GM23338 (cell line): ENCODE measurements around the gene YPEL5. TPM values are rescaled to one million over a fixed set of nuclear protein-coding genes. Genes with fewer than 3 reads are reported as not detected.

Experiments
- ATAC-seq: fragments of 200-7000 bp; cut with Tn5 transposase; 3 replicates; pipeline ENCODE4 v1.9.1; 2020
- DNase-seq: peaks from one replicate; pipeline ENCODE4 v3.0.0-alpha.2; 2015; ENCODE audit warnings: low spot score
- H2AFZ ChIP-seq: fragments of 200-600 bp; sonication (generic); 2 replicates; pipeline ENCODE4 v1.8.0; 2016; ENCODE audit warnings: antibody characterized with exemption, mild to moderate bottlenecking, moderate library complexity
- H3F3A ChIP-seq: fragments of 200-600 bp; sonication (generic); replicated peaks from 2 replicates; pipeline ENCODE4 v1.8.0; 2017; ENCODE audit warnings: antibody characterized with exemption, mixed run types, low read depth
- H3K27ac ChIP-seq: fragments of 200-600 bp; sonication (generic); 2 replicates; pipeline ENCODE4 v1.6.1; 2016; ENCODE audit warnings: low read depth
- H3K27me3 ChIP-seq: fragments of 200-600 bp; sonication (generic); 2 replicates; pipeline ENCODE4 v1.8.0; 2016; ENCODE audit warnings: mild to moderate bottlenecking, mixed run types, moderate library complexity; ENCODE audit not compliant: insufficient read depth
- H3K36me3 ChIP-seq: fragments of 200-600 bp; sonication (generic); 2 replicates; pipeline ENCODE4 v1.8.0; 2016; ENCODE audit warnings: mild to moderate bottlenecking; ENCODE audit not compliant: insufficient read depth
- H3K4me1 ChIP-seq: fragments of 200-600 bp; sonication (generic); 2 replicates; pipeline ENCODE4 v1.8.0; 2016; ENCODE audit warnings: mild to moderate bottlenecking, moderate library complexity; ENCODE audit not compliant: insufficient read depth
- H3K4me2 ChIP-seq: fragments of 200-600 bp; sonication (generic); 2 replicates; pipeline ENCODE4 v1.7.1; 2017; ENCODE audit warnings: mixed run types
- H3K4me3 ChIP-seq: fragments of 200-600 bp; sonication (generic); 2 replicates; pipeline ENCODE4 v1.6.1; 2016; ENCODE audit warnings: mixed run types
- H3K79me2 ChIP-seq: fragments of 200-600 bp; sonication (generic); replicated peaks from 2 replicates; pipeline ENCODE4 v1.8.0; 2017; ENCODE audit warnings: mild to moderate bottlenecking; ENCODE audit not compliant: insufficient read depth
- H3K9me2 ChIP-seq: fragments of 200-600 bp; sonication (generic); 2 replicates; pipeline ENCODE4 v1.8.0; 2017; ENCODE audit not compliant: insufficient read depth
- H4K20me1 ChIP-seq: fragments of 200-600 bp; sonication (generic); replicated peaks from 2 replicates; pipeline ENCODE4 v1.8.0; 2017; ENCODE audit warnings: mild to moderate bottlenecking; ENCODE audit not compliant: insufficient read depth
- H3K27ac Mint-ChIP-seq: 2 replicates; pipeline ENCODE4 v1.8.0; 2020; ENCODE audit warnings: inconsistent platforms, mild to moderate bottlenecking, moderate library complexity, mixed read lengths
- H3K27me3 Mint-ChIP-seq: 3 replicates; pipeline ENCODE4 v1.8.0; 2022; ENCODE audit warnings: low read depth, mild to moderate bottlenecking, moderate library complexity, mixed read lengths, inconsistent platforms; ENCODE audit not compliant: insufficient read depth, poor library complexity
- H3K36me3 Mint-ChIP-seq: 3 replicates; pipeline ENCODE4 v1.8.0; 2021; ENCODE audit warnings: low read depth, mild to moderate bottlenecking, inconsistent platforms, moderate library complexity, mixed read lengths
- H3K4me1 Mint-ChIP-seq: 3 replicates; pipeline ENCODE4 v1.8.0; 2020; ENCODE audit warnings: mild to moderate bottlenecking, inconsistent platforms, mixed read lengths
- H3K4me3 Mint-ChIP-seq: 3 replicates; pipeline ENCODE4 v1.8.0; 2021; ENCODE audit warnings: moderate library complexity, mild to moderate bottlenecking, inconsistent platforms, mixed read lengths
- H3K9me3 Mint-ChIP-seq: 3 replicates; pipeline ENCODE4 v1.8.0; 2020; ENCODE audit warnings: moderate library complexity, mild to moderate bottlenecking, inconsistent platforms, mixed read lengths
- polyA plus RNA-seq: library from polyadenylated mRNA; unstranded; fragments of >200 nt; fragmentation: Nextera tagmentation; extraction: Ambion mirVana; gene quantifications from 2 replicates; pipeline ENCODE4 v1.2.1, GENCODE V29; 2016
- small RNA-seq: library from RNA; depleted of rRNA; stranded (forward); fragments of <200 nt; gene quantifications from one replicate; pipeline ENCODE3, GENCODE V24; 2014; ENCODE audit warnings: low replicate concordance
- total RNA-seq: library from RNA; depleted of rRNA; stranded (reverse); fragments of >200 nt; shearing (Covaris generic); gene quantifications from 2 replicates; pipeline ENCODE4 v1.2.3, GENCODE V29; 2014; rRNA removed
- TF ChIP-seq, protein P1 (sequence below): IDR thresholded peaks from one replicate; pipeline ENCODE4 v1.6.1; 2018; ENCODE audit warnings: antibody characterized with exemption; ENCODE audit not compliant: unreplicated experiment
- TF ChIP-seq, protein P2 (sequence below), 2 experiments: fragments of 200-600 bp in 1 of 2; sonication (generic) in 1 of 2; conservative IDR thresholded peaks; 2 replicates each; pipeline versions ENCODE4 v1.5.1 to v1.6.1; 2016 to 2017; ENCODE audit warnings: antibody characterized with exemption in 2 of 2, low read depth in 2 of 2, mild to moderate bottlenecking in 2 of 2, moderate library complexity in 1 of 2

Gene YPEL5
- total and polyA plus RNA-seq, 2 experiments from 2014 or later, result 24.9 to 31.1 TPM

DNA sequence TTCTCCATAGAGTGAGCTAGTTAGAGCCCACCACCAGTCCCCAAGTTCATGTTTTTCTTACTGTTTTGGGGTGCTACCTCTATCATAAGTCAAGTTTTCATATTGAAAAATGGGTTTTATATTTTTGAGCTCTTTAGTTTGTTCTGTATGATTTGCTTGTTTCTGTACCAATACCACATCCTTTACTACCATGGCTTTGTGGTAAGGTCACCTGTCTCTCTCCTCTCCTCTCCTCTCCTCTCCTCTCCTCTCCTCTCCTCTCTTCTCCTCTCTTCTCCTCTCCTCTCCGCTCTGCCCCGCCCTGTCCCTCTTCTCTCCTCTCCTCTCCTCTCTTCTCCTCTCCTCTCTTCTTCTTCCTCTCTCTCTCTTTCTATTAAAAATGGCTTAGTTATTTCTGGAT is 62.4 kb downstream of the YPEL5 start:
- Mint-ChIP-seq H3K27ac (no peak overlapping the region), H3K4me1 (peaks cover 5% of the 10 kb centered on the region; the same call in 2 of the 3 replicates), H3K36me3 (no peaks in the 10 kb centered on the region), H3K4me3 (no peak overlapping the region), H3K27me3 (no peaks in the 10 kb centered on the region), H3K9me3 (no peaks in the 10 kb centered on the region)
- H3K4me3 ChIP-seq, result no peak overlapping the region
- H3K27me3 ChIP-seq, result no peaks in the 10 kb centered on the region
- H4K20me1 ChIP-seq, result no peaks in the 10 kb centered on the region
- H3K36me3 ChIP-seq, result no peaks in the 10 kb centered on the region
- no peaks in the 10 kb centered on the region for H3K4me1 ChIP-seq
- H3K79me2 ChIP-seq, result no peaks in the 10 kb centered on the region
- TF ChIP-seq, protein P1, sequence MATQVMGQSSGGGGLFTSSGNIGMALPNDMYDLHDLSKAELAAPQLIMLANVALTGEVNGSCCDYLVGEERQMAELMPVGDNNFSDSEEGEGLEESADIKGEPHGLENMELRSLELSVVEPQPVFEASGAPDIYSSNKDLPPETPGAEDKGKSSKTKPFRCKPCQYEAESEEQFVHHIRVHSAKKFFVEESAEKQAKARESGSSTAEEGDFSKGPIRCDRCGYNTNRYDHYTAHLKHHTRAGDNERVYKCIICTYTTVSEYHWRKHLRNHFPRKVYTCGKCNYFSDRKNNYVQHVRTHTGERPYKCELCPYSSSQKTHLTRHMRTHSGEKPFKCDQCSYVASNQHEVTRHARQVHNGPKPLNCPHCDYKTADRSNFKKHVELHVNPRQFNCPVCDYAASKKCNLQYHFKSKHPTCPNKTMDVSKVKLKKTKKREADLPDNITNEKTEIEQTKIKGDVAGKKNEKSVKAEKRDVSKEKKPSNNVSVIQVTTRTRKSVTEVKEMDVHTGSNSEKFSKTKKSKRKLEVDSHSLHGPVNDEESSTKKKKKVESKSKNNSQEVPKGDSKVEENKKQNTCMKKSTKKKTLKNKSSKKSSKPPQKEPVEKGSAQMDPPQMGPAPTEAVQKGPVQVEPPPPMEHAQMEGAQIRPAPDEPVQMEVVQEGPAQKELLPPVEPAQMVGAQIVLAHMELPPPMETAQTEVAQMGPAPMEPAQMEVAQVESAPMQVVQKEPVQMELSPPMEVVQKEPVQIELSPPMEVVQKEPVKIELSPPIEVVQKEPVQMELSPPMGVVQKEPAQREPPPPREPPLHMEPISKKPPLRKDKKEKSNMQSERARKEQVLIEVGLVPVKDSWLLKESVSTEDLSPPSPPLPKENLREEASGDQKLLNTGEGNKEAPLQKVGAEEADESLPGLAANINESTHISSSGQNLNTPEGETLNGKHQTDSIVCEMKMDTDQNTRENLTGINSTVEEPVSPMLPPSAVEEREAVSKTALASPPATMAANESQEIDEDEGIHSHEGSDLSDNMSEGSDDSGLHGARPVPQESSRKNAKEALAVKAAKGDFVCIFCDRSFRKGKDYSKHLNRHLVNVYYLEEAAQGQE, result no peak
- TF ChIP-seq, protein P2, sequence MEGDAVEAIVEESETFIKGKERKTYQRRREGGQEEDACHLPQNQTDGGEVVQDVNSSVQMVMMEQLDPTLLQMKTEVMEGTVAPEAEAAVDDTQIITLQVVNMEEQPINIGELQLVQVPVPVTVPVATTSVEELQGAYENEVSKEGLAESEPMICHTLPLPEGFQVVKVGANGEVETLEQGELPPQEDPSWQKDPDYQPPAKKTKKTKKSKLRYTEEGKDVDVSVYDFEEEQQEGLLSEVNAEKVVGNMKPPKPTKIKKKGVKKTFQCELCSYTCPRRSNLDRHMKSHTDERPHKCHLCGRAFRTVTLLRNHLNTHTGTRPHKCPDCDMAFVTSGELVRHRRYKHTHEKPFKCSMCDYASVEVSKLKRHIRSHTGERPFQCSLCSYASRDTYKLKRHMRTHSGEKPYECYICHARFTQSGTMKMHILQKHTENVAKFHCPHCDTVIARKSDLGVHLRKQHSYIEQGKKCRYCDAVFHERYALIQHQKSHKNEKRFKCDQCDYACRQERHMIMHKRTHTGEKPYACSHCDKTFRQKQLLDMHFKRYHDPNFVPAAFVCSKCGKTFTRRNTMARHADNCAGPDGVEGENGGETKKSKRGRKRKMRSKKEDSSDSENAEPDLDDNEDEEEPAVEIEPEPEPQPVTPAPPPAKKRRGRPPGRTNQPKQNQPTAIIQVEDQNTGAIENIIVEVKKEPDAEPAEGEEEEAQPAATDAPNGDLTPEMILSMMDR (conservative IDR thresholded peaks at IDR 0.05; ENCODE audit: low read depth in 2 of 2), result no peak
- no peak for ATAC-seq
- H3K4me2 ChIP-seq, result no peak overlapping the region
- H3F3A ChIP-seq, result no peaks in the 10 kb centered on the region
- no peak for DNase-seq
- H3K9me2 ChIP-seq, result no peaks in the 10 kb centered on the region
- no peak overlapping the region for H2AFZ ChIP-seq
- no peak overlapping the region for H3K27ac ChIP-seq

Small RNAs within 50 kb of the gene (small RNA-seq; reads per million reads assigned to genes)
- not detected for gene SNORA10B

Other genes with a start within 250 kb of the YPEL5 start
- 0.16 and 0.35 TPM in 2 replicates for gene ALK, start 225.4 kb upstream of the YPEL5 start, total RNA-seq
- not detected in 2 replicates for gene ALK, start 225.4 kb upstream of the YPEL5 start, polyA plus RNA-seq
- gene LBH, start 84.5 kb downstream of the YPEL5 start, total RNA-seq, result 21.0 and 30.3 TPM in 2 replicates
- 17.5 and 21.1 TPM in 2 replicates for gene LBH, start 84.5 kb downstream of the YPEL5 start, polyA plus RNA-seq